GM18498 (cell line): ENCODE results near the gene CCL25.

Experiments
- ATAC-seq: cut with Tn5 transposase; IDR thresholded peaks from one replicate; pipeline ENCODE4 v1.9.1; 2021; ENCODE audit warnings: mild to moderate bottlenecking, moderate library complexity; ENCODE audit not compliant: unreplicated experiment

The CCL25 gene

GRCh38 chr19:8109455-8109854 lies 56.9 kb downstream of the CCL25 start:
- ATAC-seq, result no peak

DNA sequence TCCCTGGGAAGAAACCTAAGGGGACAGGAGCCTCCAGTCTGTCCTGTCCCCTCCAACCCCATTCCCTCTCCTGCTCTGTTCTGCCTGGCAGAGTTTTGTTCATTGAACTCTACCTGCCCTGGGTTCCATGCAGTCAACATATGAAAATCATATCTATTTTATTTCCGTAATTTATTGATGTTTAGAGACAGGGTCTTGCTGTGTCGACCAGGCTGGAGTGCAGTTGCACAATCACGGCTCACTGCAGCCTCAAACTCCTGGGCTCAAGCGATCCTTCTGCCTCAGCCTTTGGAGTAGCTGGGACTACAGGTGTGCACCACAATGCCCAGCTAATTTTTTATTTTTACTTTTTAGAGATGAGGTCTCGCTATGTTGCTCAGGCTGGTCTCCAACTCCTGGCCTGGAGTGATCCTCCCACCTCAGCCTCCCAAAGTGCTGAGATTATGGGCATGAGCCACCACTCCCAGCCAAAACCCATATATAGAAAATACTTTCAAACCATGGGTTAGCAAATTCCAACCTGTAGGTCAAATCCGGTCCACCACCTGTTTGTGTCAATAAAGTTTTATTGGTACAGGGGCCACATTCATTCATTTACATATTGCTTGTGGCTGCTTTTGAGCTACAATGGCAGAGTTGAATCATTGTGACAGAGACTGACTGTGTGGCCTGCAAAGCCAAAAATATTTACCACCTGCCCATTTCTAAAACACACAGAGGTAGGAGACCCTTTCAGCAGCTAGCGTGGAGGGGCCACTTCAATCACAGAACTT lies 57.5 kb downstream of the CCL25 start:
- ATAC-seq, result no peak

GRCh38 chr19:8110931-8111330 lies 58.4 kb downstream of the CCL25 start:
- ATAC-seq, result no peak

DNA sequence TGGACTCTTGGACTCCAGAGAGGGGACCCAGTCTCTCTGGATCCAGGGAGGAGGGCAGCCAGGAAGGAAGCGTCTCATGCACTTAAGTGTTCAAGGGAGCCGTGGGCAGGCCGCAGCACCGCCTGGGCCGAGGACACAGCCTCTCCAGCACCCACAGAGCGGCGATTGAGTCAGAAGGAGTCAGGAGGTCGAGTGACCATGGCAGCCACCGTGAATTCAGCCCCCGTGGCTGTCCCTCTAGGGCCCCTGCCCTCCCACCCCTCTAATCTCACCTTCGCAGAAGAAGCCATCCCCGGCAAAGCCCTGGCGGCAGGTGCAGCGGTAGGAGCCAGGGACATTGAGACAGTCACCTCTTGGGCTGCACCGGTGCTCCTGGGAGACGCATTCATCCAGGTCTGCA lies 58.8 kb downstream of the CCL25 start:
- no peak for ATAC-seq
